PC-9 (cell line): Measurements from ENCODE around the gene ADRA1B.

Experiments
- EZH2 ChIP-seq: fragments of 200-600 bp; sonication (generic); IDR thresholded peaks from 2 replicates; pipeline ENCODE4 v1.8.0; 2017; ENCODE audit warnings: antibody characterized with exemption, low read depth
- TF ChIP-seq, protein P1 (sequence below): fragments of 200-600 bp; sonication (generic); conservative IDR thresholded peaks from 2 replicates; pipeline ENCODE4 v1.6.1; 2017; ENCODE audit warnings: mixed run types, antibody characterized with exemption, mild to moderate bottlenecking, moderate library complexity

DNA sequence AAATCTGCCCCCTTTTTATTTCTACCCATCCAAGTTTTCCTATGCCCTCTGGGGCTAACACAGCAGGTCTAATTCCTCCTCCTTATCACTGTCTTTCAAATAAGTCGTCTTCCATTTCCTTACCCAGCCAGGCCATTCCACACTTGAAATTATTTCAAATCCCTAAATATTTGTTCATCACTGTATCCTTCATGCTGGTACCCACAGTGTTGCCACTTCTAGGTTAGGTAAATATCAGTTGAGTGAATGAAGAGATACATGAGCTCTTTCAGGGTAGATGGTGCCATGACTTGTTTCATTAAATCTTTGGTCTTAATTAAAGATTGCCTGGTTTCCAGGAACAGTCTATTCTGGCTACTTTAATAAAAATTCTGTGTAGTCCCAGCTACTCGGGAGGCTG is 35.6 kb upstream of the ADRA1B start:
- TF ChIP-seq, protein P1, sequence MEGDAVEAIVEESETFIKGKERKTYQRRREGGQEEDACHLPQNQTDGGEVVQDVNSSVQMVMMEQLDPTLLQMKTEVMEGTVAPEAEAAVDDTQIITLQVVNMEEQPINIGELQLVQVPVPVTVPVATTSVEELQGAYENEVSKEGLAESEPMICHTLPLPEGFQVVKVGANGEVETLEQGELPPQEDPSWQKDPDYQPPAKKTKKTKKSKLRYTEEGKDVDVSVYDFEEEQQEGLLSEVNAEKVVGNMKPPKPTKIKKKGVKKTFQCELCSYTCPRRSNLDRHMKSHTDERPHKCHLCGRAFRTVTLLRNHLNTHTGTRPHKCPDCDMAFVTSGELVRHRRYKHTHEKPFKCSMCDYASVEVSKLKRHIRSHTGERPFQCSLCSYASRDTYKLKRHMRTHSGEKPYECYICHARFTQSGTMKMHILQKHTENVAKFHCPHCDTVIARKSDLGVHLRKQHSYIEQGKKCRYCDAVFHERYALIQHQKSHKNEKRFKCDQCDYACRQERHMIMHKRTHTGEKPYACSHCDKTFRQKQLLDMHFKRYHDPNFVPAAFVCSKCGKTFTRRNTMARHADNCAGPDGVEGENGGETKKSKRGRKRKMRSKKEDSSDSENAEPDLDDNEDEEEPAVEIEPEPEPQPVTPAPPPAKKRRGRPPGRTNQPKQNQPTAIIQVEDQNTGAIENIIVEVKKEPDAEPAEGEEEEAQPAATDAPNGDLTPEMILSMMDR, result no peak
- TF ChIP-seq EZH2, result no peak
